Activated CD8-positive, alpha-beta memory T cell treated with anti-CD3 and anti-CD28 coated beads, Interleukin-2, amount 10 ng/mL, durations not matched to agents 7 days and 5 days (primary cell): Measurements from ENCODE around the gene MYRF. TPM values are rescaled to one million over a fixed set of nuclear protein-coding genes. Genes with fewer than 3 reads are reported as not detected.

Experiments used
- ATAC-seq: fragments of 150-1000 bp; cut with Tn5 transposase; one replicate; pipeline ENCODE4 v1.10.0; 2021; ENCODE audit warnings: moderate library complexity
- CTCF ChIA-PET: fragments of 350-600 bp; sonication (Branson Sonifier 250); formaldehyde crosslinking; loops from one replicate; lab custom pipeline; 2021; ENCODE audit warnings: antibody characterized with exemption; lab: Charles Lee
- DNase-seq: peaks from one replicate; pipeline ENCODE4 v3.0.0-alpha.2; 2020
- H3K27ac Mint-ChIP-seq: one replicate; pipeline ENCODE4 v1.8.0; 2021; ENCODE audit warnings: mild to moderate bottlenecking, mixed read lengths
- H3K27me3 Mint-ChIP-seq: one replicate; pipeline ENCODE4 v1.8.0; 2021; ENCODE audit warnings: mixed read lengths
- H3K36me3 Mint-ChIP-seq: one replicate; pipeline ENCODE4 v1.8.0; 2021; ENCODE audit warnings: mild to moderate bottlenecking, mixed read lengths
- H3K4me1 Mint-ChIP-seq: one replicate; pipeline ENCODE4 v1.8.0; 2021; ENCODE audit warnings: mixed read lengths
- H3K4me3 Mint-ChIP-seq: one replicate; pipeline ENCODE4 v1.8.0; 2021; ENCODE audit warnings: mild to moderate bottlenecking, moderate library complexity, mixed read lengths
- H3K9me3 Mint-ChIP-seq: one replicate; pipeline ENCODE4 v1.8.0; 2022; ENCODE audit warnings: low read depth, mixed read lengths
- total RNA-seq, 2 experiments: library from RNA; stranded (reverse); gene quantifications; one replicate each; pipeline ENCODE4 v1.2.3, GENCODE V29; 2021

Gene MYRF
- 1 to 10 TPM; 2.1 to 2.2 TPM for total RNA-seq

DNA sequence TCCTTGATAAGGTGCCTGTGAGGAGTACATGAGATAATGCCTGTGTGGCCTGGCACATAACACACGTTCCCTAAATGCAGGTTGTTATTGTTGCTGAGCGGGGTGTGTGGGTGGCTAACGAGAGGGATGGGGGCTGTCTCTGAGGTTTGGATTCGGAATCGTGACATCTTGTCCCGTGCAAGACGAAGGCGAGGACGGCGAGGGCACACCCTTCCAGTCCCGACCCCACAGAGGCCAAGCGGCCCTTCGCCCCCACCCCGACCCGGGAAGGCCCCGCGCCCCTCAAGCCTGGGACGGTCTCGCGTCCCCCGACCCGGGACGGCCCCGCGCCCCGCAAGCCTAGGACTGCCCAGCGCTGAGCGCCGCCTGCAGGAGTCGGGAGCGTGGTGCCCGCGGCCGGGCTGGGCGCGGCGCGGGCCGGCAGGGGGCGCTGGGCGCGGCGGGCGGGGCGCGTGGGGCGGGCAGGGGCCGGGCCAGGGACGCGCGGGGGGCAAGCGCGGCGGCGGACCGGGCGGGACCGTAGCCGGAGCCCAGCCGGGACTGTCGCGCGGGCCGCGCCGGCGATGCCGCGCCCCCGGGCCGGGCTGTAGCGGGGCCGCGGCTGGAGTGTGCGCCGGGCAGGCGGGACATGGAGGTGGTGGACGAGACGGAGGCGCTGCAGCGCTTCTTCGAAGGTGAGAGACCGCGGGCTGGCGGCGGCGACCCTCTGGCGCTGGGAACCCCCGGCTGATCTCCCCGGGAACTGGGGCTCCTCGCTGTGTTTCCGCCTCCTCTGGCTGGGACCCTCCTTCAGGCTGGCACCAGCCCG is at the start of gene MYRF:
TSS of gene MYRF (plus strand) at position 520 of the 808 bp plus-strand sequence. CDS start at position 629, 109 bp downstream.
- Mint-ChIP-seq H3K27ac (no peak within 1 kb of the TSS), H3K4me1 (peaks cover 25% of the 10 kb centered on the region), H3K27me3 (peaks cover 29% of the 10 kb centered on the region), H3K4me3 (peak within 1 kb of the TSS; percentile 48), H3K36me3 (no peaks in the 10 kb centered on the region), H3K9me3 (no peaks in the 10 kb centered on the region)
- peak; percentile 87 for ATAC-seq
- DNase-seq = peak; percentile 57
- CTCF ChIA-PET = interaction anchor here (1.0 to 2.1 kb wide), 4 partner anchors 19 to 36 kb away, joined by 3 to 7 read pairs (median 4); no protein-coding TSS in a partner anchor

DNA sequence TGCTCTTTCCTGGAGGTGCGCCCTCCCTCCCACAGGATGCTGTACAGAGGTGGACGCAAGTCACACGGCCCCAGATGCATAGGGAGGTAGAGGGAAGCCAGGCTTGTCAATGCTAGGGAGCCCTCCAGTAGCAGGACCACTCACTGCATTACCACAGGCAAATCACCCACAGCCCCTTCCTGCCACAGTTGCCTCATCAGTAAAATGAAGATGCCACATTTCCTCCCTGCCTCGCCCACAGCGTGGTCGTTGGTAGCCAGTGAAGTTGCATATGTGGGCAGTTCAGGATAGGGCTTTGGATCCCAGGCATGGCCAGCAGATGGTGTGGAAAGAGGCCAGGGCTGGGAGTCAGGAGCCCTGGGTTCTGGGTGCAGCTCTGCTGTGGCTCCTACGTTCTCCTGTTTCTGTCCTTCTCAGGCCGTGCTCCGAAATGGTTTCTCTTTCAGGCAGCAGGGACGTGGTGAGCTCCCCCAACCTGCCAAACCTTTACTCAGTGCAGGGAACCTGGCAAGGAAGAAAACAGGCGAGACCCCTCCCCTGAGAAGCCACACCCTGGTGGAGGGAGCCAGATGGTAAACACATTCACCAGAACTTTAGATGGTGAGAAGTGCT is 49.6 kb upstream of the MYRF start:
- Mint-ChIP-seq H3K4me3 (no peak overlapping the region), H3K4me1 (peaks cover 28% of the 10 kb centered on the region), H3K36me3 (no peaks in the 10 kb centered on the region), H3K9me3 (no peaks in the 10 kb centered on the region), H3K27ac (no peak overlapping the region), H3K27me3 (peaks cover 21% of the 10 kb centered on the region)
- ATAC-seq = peak; percentile 58
- CTCF ChIA-PET = interaction anchor here (1.1 to 2.6 kb wide), 3 partner anchors 22 to 186 kb away, joined by 3 to 16 read pairs (median 8); no protein-coding TSS in a partner anchor
- peak; percentile 75 for DNase-seq

DNA sequence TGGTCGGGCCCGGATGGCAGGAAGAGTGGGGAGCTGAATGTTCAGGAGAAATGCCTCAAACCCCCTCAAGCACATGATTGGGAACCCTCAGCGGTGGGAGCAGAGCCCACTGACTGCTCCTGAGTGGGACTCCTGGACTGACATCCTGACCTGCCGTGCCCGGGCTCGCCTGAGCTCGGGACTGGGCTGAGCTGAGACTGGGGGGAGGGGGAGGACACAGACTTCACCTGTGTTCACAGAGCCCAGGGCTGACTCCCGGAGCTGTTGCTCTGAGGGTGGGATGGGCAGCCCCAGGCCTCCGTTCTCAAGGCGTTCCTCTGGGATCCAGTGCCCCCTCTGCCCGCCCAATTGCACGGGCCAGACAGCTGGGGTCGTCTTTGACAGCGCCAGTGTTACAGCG is 47.6 kb upstream of the MYRF start:
- CTCF ChIA-PET = interaction anchor here (0.8 to 2.6 kb wide), 6 partner anchors 11 to 123 kb away, joined by 3 to 16 read pairs (median 3); partner anchors contain the start of gene DAGLA
- no peak overlapping the region for H3K4me3 Mint-ChIP-seq
- no peak overlapping the region for H3K27ac Mint-ChIP-seq
- H3K9me3 Mint-ChIP-seq = no peaks in the 10 kb centered on the region
- no peaks in the 10 kb centered on the region for H3K36me3 Mint-ChIP-seq
- peaks cover 21% of the 10 kb centered on the region for H3K27me3 Mint-ChIP-seq
- H3K4me1 Mint-ChIP-seq = peaks cover 20% of the 10 kb centered on the region
- ATAC-seq (no peak), DNase-seq (no peak)

DNA sequence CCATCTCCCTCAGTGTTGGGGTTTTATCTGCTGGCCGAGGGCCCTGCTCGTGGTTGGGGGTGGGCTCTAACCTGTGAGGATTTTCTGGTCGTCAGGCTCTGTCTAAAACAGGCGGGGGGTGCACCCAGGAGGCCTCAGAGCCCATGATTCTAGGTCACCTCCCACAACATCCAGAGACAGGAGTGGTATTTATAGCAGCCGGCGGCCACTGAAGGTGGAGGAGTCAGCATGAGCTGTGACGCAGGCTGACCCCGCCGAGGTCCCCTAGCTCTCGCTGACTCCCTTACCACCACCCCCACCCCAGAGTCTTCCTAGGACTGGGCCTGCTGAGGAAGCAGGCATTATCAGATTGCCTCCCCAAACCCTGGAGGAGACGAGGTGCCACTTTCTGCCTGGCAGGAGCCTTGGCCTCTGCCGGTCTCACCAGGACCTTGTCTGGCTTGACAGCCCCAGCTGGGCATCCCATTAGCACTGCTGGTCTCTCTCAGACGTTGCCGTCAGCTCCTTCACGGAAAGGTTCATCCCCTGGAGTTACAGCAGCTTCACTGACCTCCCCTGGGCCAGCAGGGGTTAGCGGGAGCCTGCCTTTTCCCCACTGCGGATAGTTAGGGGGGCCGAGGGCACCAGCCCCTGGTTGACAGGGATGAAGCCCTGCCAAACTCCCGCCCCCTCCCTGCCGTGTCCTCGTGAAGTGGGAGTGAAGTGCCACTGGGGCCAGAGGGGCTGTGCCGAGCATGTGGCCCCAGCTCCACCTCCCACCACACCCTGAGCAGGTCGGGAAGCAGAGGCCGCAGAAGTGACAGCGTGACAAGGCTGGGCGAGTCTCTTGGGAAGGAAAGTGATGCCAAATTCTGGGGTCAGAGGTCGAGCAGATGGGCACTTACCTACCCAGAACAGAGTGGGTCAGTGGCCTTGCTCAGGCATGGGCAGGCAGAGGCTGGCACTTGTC is 45.7 kb upstream of the MYRF start:
- CTCF ChIA-PET = interaction anchor here (2.6 kb wide), 1 partner anchor 27 kb away, joined by 12 read pairs; no protein-coding TSS in a partner anchor
- Mint-ChIP-seq H3K9me3 (no peaks in the 10 kb centered on the region), H3K4me1 (peaks cover 20% of the 10 kb centered on the region), H3K27me3 (peaks cover 16% of the 10 kb centered on the region), H3K4me3 (no peak overlapping the region), H3K36me3 (no peaks in the 10 kb centered on the region), H3K27ac (no peak overlapping the region)
- DNase-seq (no peak), ATAC-seq (no peak)

DNA sequence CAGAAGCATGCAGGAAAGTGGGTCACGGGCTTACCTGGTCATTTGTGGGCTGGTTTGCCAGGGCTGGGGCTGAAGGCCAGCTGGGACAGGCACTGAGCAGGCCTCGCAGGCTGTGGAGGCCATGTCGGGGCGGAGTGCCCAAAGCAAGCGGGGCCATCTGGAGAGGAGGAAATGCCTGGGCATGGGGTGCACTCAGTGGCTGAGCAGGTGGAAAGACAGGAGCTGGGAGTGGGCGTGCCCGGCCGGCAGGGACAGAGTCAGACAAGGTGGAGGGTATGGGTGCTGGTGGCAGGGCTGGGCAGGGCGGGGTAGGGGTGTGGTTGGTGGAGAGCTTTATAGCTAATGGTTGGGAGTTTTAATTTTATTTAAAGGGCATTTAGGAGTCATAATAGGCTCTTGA is 44.9 kb upstream of the MYRF start:
- Mint-ChIP-seq H3K27ac (no peak overlapping the region), H3K9me3 (no peaks in the 10 kb centered on the region), H3K4me3 (no peak overlapping the region), H3K36me3 (no peaks in the 10 kb centered on the region), H3K27me3 (peaks cover 16% of the 10 kb centered on the region), H3K4me1 (peaks cover 12% of the 10 kb centered on the region)
- ATAC-seq = no peak
- no peak for DNase-seq
- CTCF ChIA-PET = interaction anchor here (2.6 kb wide), 1 partner anchor 26 kb away, joined by 12 read pairs; no protein-coding TSS in a partner anchor

GRCh38 chr11:61709110-61709509 is 43.3 kb upstream of the MYRF start:
- DNase-seq (no peak), ATAC-seq (no peak)
- no peak overlapping the region for H3K4me3 Mint-ChIP-seq
- H3K4me1 Mint-ChIP-seq = no peaks in the 10 kb centered on the region
- H3K36me3 Mint-ChIP-seq = no peaks in the 10 kb centered on the region
- peaks cover 17% of the 10 kb centered on the region for H3K27me3 Mint-ChIP-seq
- CTCF ChIA-PET = interaction anchor here (0.6 to 1.2 kb wide), 2 partner anchors 30 to 404 kb away, joined by 3 read pairs; no protein-coding TSS in a partner anchor
- H3K27ac Mint-ChIP-seq = no peak overlapping the region
- H3K9me3 Mint-ChIP-seq = no peaks in the 10 kb centered on the region

- CTCF ChIA-PET = interaction anchor here (0.6 to 1.2 kb wide), 2 partner anchors 30 to 405 kb away, joined by 3 read pairs; no protein-coding TSS in a partner anchor
- Mint-ChIP-seq H3K27ac (no peak overlapping the region), H3K36me3 (no peaks in the 10 kb centered on the region), H3K9me3 (no peaks in the 10 kb centered on the region), H3K4me3 (no peak overlapping the region), H3K27me3 (peaks cover 17% of the 10 kb centered on the region), H3K4me1 (no peaks in the 10 kb centered on the region)
- DNase-seq = no peak
- no peak for ATAC-seq
Measured at GRCh38 chr11:61709572-61709971, 42.9 kb upstream of the MYRF start.

- DNase-seq (no peak), ATAC-seq (no peak)
- Mint-ChIP-seq H3K9me3 (no peaks in the 10 kb centered on the region), H3K4me1 (no peaks in the 10 kb centered on the region), H3K27ac (no peak overlapping the region), H3K36me3 (no peaks in the 10 kb centered on the region), H3K4me3 (no peak overlapping the region), H3K27me3 (peaks cover 17% of the 10 kb centered on the region)
- CTCF ChIA-PET = interaction anchor here (1.2 kb wide), 1 partner anchor 31 kb away, joined by 3 read pairs; no protein-coding TSS in a partner anchor
Measured at GRCh38 chr11:61710019-61710418, 42.4 kb upstream of the MYRF start.

DNA sequence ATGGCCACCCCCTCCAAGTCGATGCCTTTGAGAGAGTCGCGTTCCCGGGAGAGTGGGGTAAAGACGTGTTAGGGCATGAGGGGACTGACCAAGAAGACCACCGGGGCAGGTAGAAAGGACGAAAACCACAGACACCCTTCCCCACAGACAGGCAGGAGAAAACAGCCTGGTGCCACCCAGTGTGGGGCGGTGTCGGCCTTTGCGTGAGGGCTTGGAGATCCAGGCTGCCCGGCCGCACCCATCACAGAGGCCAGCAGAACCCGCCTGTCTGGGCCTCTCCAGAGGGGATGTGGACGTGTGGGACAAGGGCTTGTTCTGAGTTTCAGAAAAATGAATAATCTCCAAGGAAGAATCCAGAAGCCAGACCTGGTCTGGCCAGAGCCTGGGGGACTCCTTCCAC is 41.4 kb upstream of the MYRF start:
- H3K4me1 Mint-ChIP-seq = no peaks in the 10 kb centered on the region
- ATAC-seq = no peak
- H3K4me3 Mint-ChIP-seq = no peak overlapping the region
- H3K36me3 Mint-ChIP-seq = no peaks in the 10 kb centered on the region
- no peaks in the 10 kb centered on the region for H3K9me3 Mint-ChIP-seq
- DNase-seq = no peak
- CTCF ChIA-PET = no interaction called here
- H3K27ac Mint-ChIP-seq = no peak overlapping the region
- peaks cover 20% of the 10 kb centered on the region for H3K27me3 Mint-ChIP-seq

DNA sequence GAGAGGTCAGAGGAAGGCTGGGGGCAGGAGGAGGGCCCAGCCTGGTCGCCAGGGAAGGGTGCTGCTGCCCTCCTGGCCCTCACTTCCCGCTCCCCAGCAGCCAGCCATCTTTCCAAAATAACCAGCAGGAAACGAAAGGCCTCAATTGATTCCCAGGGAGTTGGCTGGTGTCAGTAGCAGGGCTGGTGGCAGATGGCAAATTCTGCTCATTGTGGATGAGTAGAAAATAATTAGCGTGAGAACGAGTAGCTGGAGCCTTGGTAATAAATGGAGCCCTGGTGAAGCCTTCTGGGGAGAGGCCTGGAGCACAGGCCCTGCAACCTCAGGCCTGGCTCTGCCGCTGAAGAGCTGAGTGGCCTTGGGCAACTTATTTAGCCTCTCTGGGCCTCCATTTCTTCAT is 40.9 kb upstream of the MYRF start:
- Mint-ChIP-seq H3K36me3 (no peaks in the 10 kb centered on the region), H3K27ac (no peak overlapping the region), H3K4me1 (no peaks in the 10 kb centered on the region), H3K9me3 (no peaks in the 10 kb centered on the region), H3K4me3 (no peak overlapping the region), H3K27me3 (peaks cover 23% of the 10 kb centered on the region)
- no peak for DNase-seq
- no peak for ATAC-seq
- CTCF ChIA-PET = interaction anchor here (0.6 kb wide), 1 partner anchor 841 kb away, joined by 3 read pairs; no protein-coding TSS in a partner anchor

GRCh38 chr11:61712314-61712713 is 40.1 kb upstream of the MYRF start:
- no peak overlapping the region for H3K4me3 Mint-ChIP-seq
- peaks cover 23% of the 10 kb centered on the region for H3K27me3 Mint-ChIP-seq
- CTCF ChIA-PET = interaction anchor here (1.4 kb wide), 1 partner anchor 35 kb away, joined by 3 read pairs; no protein-coding TSS in a partner anchor
- no peaks in the 10 kb centered on the region for H3K36me3 Mint-ChIP-seq
- no peaks in the 10 kb centered on the region for H3K4me1 Mint-ChIP-seq
- ATAC-seq (no peak), DNase-seq (no peak)
- H3K9me3 Mint-ChIP-seq = no peaks in the 10 kb centered on the region
- no peak overlapping the region for H3K27ac Mint-ChIP-seq

DNA sequence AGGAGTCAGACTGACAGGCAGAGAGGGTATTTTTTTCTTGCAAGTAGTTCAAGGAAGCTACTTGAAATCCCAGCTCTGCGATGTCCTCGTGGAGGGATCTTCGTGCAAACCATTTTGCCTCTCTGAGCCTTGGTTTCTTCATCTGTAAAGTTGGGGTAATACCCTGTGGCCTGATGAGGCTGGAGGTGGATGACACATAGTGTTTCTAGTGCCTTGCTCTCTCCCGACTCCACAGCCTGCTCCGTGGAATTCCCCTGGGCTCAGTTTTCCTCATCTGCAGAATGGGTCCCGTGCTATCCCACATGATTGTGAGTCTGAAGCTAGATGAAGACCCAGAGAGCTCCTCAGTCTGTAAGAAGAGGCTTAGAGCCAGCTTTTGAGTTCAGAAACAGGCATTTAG is 39.6 kb upstream of the MYRF start:
- Mint-ChIP-seq H3K4me3 (no peak overlapping the region), H3K36me3 (no peaks in the 10 kb centered on the region), H3K27me3 (peaks cover 23% of the 10 kb centered on the region), H3K4me1 (no peaks in the 10 kb centered on the region), H3K27ac (no peak overlapping the region), H3K9me3 (no peaks in the 10 kb centered on the region)
- no peak for DNase-seq
- ATAC-seq = no peak
- CTCF ChIA-PET = interaction anchor here (1.4 kb wide), 1 partner anchor 34 kb away, joined by 3 read pairs; no protein-coding TSS in a partner anchor
